B cell (primary cell): Measurements from ENCODE around the gene AXDND1. TPM values are rescaled to one million over a fixed set of nuclear protein-coding genes. Genes with fewer than 3 reads are reported as not detected.

ENCODE experiments used
- ATAC-seq: fragments of 200-7000 bp; cut with Tn5 transposase; one replicate; pipeline ENCODE4 v1.10.0; 2021; ENCODE audit warnings: low read depth, mild to moderate bottlenecking, moderate number of reproducible peaks, moderate library complexity
- CTCF ChIA-PET: fragments of 350-600 bp; sonication (Branson Sonifier 250); formaldehyde crosslinking; loops from one replicate; lab custom pipeline; 2021; ENCODE audit warnings: antibody characterized with exemption, inconsistent platforms; lab: Charles Lee
- POLR2A ChIA-PET: fragments of 350-600 bp; sonication (Branson Sonifier 250); formaldehyde crosslinking; loops from one replicate; lab custom pipeline; 2021; ENCODE audit warnings: antibody characterized with exemption; lab: Charles Lee
- DNase-seq: peaks from one replicate; pipeline ENCODE4 v3.0.0; 2013
- H2AFZ ChIP-seq: 2 replicates; pipeline ENCODE4 v1.6.1; 2012; ENCODE audit warnings: mild to moderate bottlenecking, low read depth, low read length; ENCODE audit not compliant: insufficient read depth, poor library complexity, severe bottlenecking
- H3K27ac ChIP-seq, 2 donors: 1 replicate in 1 of 2; 2 replicates in 1 of 2; pipeline ENCODE4 v1.5.1; 2012 to 2013; ENCODE audit warnings: low read length in 2 of 2, mild to moderate bottlenecking in 2 of 2, moderate library complexity in 1 of 2
- H3K27me3 ChIP-seq, 4 experiments: fragments of 200-600 bp in 1 of 4; sonication (generic) in 1 of 4; replicated peaks in 1 of 4; 1 replicate in 2 of 4; 2 replicates in 2 of 4; pipeline versions ENCODE4 v1.6.1 to v1.7.0; 2013 to 2016; ENCODE audit warnings: low read length in 3 of 4, mild to moderate bottlenecking in 2 of 4, mixed read lengths in 1 of 4, moderate library complexity in 1 of 4; ENCODE audit not compliant: insufficient read depth in 4 of 4, control insufficient read depth in 3 of 4; ENCODE audit errors: control extremely low read depth in 1 of 4
- H3K36me3 ChIP-seq, 2 experiments: replicated peaks in 1 of 2; 1 replicate in 1 of 2; 2 replicates in 1 of 2; pipeline versions ENCODE4 v1.6.1 to v1.7.1; 2013; ENCODE audit warnings: low read length in 1 of 2; ENCODE audit not compliant: insufficient read depth in 2 of 2, control insufficient read depth in 1 of 2; ENCODE audit errors: control extremely low read depth in 1 of 2, extremely low read depth in 1 of 2
- H3K4me1 ChIP-seq, 2 donors: fragments of 200-600 bp in 1 of 2; sonication (generic) in 1 of 2; 1 replicate in 1 of 2; 2 replicates in 1 of 2; pipeline versions ENCODE4 v1.5.1 to v1.6.1; 2013 to 2017; ENCODE audit warnings: low read length in 2 of 2; ENCODE audit not compliant: control insufficient read depth in 2 of 2, insufficient read depth in 2 of 2
- H3K4me2 ChIP-seq: replicated peaks from 2 replicates; pipeline ENCODE3; 2012; ENCODE audit warnings: mild to moderate bottlenecking, low read depth, low read length; ENCODE audit not compliant: poor library complexity, severe bottlenecking
- H3K4me3 ChIP-seq, 5 experiments: fragments of 200-600 bp in 1 of 5; sonication (generic) in 1 of 5; 1 replicate in 3 of 5; 2 replicates in 2 of 5; pipeline versions ENCODE4 v1.5.1 to v1.7.0; 2011 to 2016; ENCODE audit warnings: low read length in 4 of 5, mild to moderate bottlenecking in 4 of 5, low read depth in 2 of 5, control low read depth in 1 of 5, moderate library complexity in 1 of 5; ENCODE audit not compliant: insufficient read depth in 1 of 5; ENCODE audit errors: control extremely low read depth in 1 of 5, extremely low read depth in 1 of 5
- H3K79me2 ChIP-seq: fragments of 200-600 bp; sonication (generic); one replicate; pipeline ENCODE4 v1.6.0; 2016; ENCODE audit warnings: low read length; ENCODE audit not compliant: control insufficient read depth, insufficient read depth
- H3K9ac ChIP-seq: fragments of 200-600 bp; sonication (generic); 2 replicates; pipeline ENCODE4 v1.6.1; 2017; ENCODE audit warnings: mild to moderate bottlenecking, low read length, moderate library complexity
- H3K9me3 ChIP-seq, 3 donors: one replicate each; pipeline versions ENCODE4 v1.6.1 to v1.7.1; 2013; ENCODE audit warnings: low read length in 2 of 3; ENCODE audit not compliant: control insufficient read depth in 2 of 3, insufficient read depth in 1 of 3; ENCODE audit errors: control extremely low read depth in 1 of 3
- H4K20me1 ChIP-seq: 2 replicates; pipeline ENCODE4 v1.6.0; 2012; ENCODE audit warnings: mild to moderate bottlenecking, low read length; ENCODE audit not compliant: insufficient read depth, control insufficient read depth, poor library complexity, severe bottlenecking
- H3K27ac Mint-ChIP-seq: one replicate; pipeline ENCODE4 v1.8.0; 2021; ENCODE audit warnings: mixed read lengths
- H3K27me3 Mint-ChIP-seq: one replicate; pipeline ENCODE4 v1.8.0; 2021; ENCODE audit warnings: mixed read lengths
- H3K4me1 Mint-ChIP-seq: one replicate; pipeline ENCODE4 v1.8.0; 2021; ENCODE audit warnings: mixed read lengths
- H3K4me3 Mint-ChIP-seq: one replicate; pipeline ENCODE4 v1.8.0; 2021; ENCODE audit warnings: mixed read lengths
- H3K9me3 Mint-ChIP-seq: one replicate; pipeline ENCODE4 v1.8.0; 2022; ENCODE audit warnings: mixed read lengths; ENCODE audit not compliant: insufficient read depth
- CTCF ChIP-seq: fragments of 200-600 bp; IDR thresholded peaks from one replicate; pipeline ENCODE4 v1.8.0; 2022; ENCODE audit warnings: antibody characterized with exemption, mild to moderate bottlenecking
- EZH2 ChIP-seq: IDR thresholded peaks from 2 replicates; pipeline ENCODE4 v1.6.1; 2012; ENCODE audit warnings: borderline replicate concordance, low read depth, mild to moderate bottlenecking, moderate library complexity, low read length; ENCODE audit not compliant: insufficient read depth, poor library complexity, severe bottlenecking
- WGBS: methylation state at CpG from one replicate; pipeline ENCODE4 v1.1.5; 2013; ENCODE audit warnings: missing lambda C conversion rate; ENCODE audit not compliant: insufficient coverage; 5-methylcytosine and 5-hydroxymethylcytosine counted together
- intact Hi-C: fragments of 100-400 bp; cut with micrococcal nuclease; formaldehyde crosslinking; loops from one replicate; pipeline ENCODE4 v1.10.0; 2022
- polyA plus RNA-seq: library from polyadenylated mRNA; depleted of rRNA; stranded (reverse); fragments of >200 nt; gene quantifications from 2 replicates; pipeline ENCODE4 v1.2.3, GENCODE V29; 2012
- total RNA-seq, 2 donors: library from RNA; stranded (reverse); fragments of 120-200 nt in 1 of 2; gene quantifications; 1 replicate in 1 of 2; 2 replicates in 1 of 2; pipeline versions ENCODE4 v1.2.3 to v1.2.4, GENCODE V29; 2013 to 2022

Gene AXDND1
- total and polyA plus RNA-seq, 2 donors (not counting 1 experiment from before 2014, with no cell fraction given) = 0.40 to 1.1 TPM

GRCh38 chr1:179327679-179328078, 38.1 kb upstream of the AXDND1 start:
- H3K4me1 Mint-ChIP-seq = no peaks in the 10 kb centered on the region
- CTCF ChIA-PET = interaction anchor here (0.9 kb wide), 1 partner anchor 42 kb away, joined by 4 read pairs; no protein-coding TSS in a partner anchor

DNA sequence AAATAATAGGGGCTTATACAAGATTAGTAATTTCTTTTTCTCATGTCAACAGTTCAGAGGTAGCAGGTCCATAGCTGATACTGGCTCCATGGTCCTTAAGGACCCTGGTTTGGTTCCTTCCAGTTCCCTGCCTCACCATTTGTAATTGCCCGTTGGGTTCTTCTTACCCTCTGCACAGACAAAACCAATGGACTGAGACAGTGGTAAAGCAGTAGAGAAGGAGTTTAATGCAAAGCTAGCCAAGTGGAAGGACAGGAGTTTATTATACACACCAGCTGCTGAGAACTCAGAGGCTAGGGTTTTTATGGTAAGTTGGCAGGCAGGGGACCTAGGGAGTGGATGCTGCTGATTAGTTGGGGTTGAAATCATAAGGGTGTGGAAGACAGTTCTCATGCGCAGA, 35.9 kb upstream of the AXDND1 start:
- no peak overlapping the region for H3K9ac ChIP-seq
- H3K27me3 ChIP-seq = no peaks in the 10 kb centered on the region
- WGBS = 71% methylated on average over 1 of the region's 2 CpGs
- Mint-ChIP-seq H3K4me1 (no peaks in the 10 kb centered on the region), H3K27ac (no peak overlapping the region), H3K27me3 (no peaks in the 10 kb centered on the region), H3K4me3 (no peak overlapping the region), H3K9me3 (no peaks in the 10 kb centered on the region)
- ChIA-PET POLR2A (no interaction called here), CTCF (no interaction called here)
- H2AFZ ChIP-seq = no peak overlapping the region
- H3K4me1 ChIP-seq = no peaks in the 10 kb centered on the region
- peaks cover 6 to 23% of the 10 kb centered on the region in 2 experiments for H3K36me3 ChIP-seq
- H3K4me2 ChIP-seq = no peak overlapping the region
- peaks cover 13% of the 10 kb centered on the region for H3K79me2 ChIP-seq
- intact Hi-C loops = no loop called here
- no peak for TF ChIP-seq CTCF
- no peak for TF ChIP-seq EZH2
- H3K27ac ChIP-seq = no peak overlapping the region
- DNase-seq (no peak), ATAC-seq (no peak)
- H3K4me3 ChIP-seq = no peak overlapping the region
- H3K9me3 ChIP-seq = peaks cover 0 to 6% (median 0%) of the 10 kb centered on the region in 3 donors
- H4K20me1 ChIP-seq = no peaks in the 10 kb centered on the region

More at GRCh38 chr1:179327679-179328078, 38.1 kb upstream of the AXDND1 start:
- H3K27ac ChIP-seq = no peak overlapping the region
- no peak for ATAC-seq
- POLR2A ChIA-PET = no interaction called here
- no peak overlapping the region for H3K9ac ChIP-seq
- no peaks in the 10 kb centered on the region for H4K20me1 ChIP-seq
- H3K9me3 ChIP-seq = peaks cover 0 to 6% (median 0%) of the 10 kb centered on the region in 3 donors
- H3K4me1 ChIP-seq = no peaks in the 10 kb centered on the region
- H3K36me3 ChIP-seq = peaks cover 8 to 25% of the 10 kb centered on the region in 2 experiments
- intact Hi-C loops = no loop called here
- H2AFZ ChIP-seq = no peak overlapping the region
- peaks cover 24% of the 10 kb centered on the region for H3K79me2 ChIP-seq
- WGBS = 100% methylated on average over 3 of the region's 3 CpGs
- DNase-seq = no peak
- H3K27me3 ChIP-seq = no peaks in the 10 kb centered on the region
- H3K4me3 ChIP-seq = no peak overlapping the region
- no peak for TF ChIP-seq CTCF
- no peak for TF ChIP-seq EZH2
- H3K4me3 Mint-ChIP-seq = no peak overlapping the region
- H3K27ac Mint-ChIP-seq = no peak overlapping the region
- H3K27me3 Mint-ChIP-seq = no peaks in the 10 kb centered on the region
- H3K9me3 Mint-ChIP-seq = no peaks in the 10 kb centered on the region
- no peak overlapping the region for H3K4me2 ChIP-seq
